EL (cell line): ENCODE data around the gene RPUSD1.
A peak's percentile ranks its signal among the peaks of the same experiment; 100 is the strongest.

Experiments used
- DNase-seq: peaks from one replicate; pipeline ENCODE4 v3.0.0-alpha.2; 2016

Gene RPUSD1

DNA sequence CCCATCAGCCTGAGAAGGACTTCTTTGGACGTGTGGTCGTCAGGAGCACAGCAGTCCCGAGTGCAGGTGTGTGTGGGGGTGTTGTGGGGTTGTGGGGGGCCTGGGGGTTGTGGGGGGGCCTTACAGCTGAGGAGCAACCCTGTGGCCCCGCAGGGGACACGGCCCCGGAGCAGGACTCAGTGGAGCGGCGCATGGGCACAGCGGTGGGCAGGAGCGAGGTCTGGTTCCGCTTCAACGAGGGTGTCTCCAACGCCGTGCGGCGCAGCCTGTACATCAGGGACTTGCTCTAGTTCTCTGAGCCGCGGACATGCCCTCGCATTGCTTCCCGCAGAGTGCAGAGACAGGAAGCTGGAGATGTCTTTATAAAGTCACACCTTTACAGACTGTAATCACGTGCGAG is 9.5 kb upstream of the RPUSD1 start:
- DNase-seq: no peak

DNA sequence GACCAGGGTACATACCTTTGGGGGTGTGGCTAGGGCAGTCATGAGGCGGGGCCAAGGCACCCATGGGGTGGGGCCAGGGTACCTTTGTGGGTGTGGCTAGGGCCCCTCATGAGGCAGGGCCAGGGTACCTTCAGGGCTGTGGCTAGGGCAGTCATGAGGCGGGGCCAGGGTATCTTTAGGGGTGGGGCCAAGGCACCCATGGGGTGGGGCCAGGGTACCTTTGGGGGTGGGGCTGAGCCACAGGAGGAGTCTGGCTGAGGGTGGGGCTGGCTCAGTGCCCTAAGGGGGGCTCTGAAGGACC is 8.9 kb upstream of the RPUSD1 start:
- DNase-seq: no peak

DNA sequence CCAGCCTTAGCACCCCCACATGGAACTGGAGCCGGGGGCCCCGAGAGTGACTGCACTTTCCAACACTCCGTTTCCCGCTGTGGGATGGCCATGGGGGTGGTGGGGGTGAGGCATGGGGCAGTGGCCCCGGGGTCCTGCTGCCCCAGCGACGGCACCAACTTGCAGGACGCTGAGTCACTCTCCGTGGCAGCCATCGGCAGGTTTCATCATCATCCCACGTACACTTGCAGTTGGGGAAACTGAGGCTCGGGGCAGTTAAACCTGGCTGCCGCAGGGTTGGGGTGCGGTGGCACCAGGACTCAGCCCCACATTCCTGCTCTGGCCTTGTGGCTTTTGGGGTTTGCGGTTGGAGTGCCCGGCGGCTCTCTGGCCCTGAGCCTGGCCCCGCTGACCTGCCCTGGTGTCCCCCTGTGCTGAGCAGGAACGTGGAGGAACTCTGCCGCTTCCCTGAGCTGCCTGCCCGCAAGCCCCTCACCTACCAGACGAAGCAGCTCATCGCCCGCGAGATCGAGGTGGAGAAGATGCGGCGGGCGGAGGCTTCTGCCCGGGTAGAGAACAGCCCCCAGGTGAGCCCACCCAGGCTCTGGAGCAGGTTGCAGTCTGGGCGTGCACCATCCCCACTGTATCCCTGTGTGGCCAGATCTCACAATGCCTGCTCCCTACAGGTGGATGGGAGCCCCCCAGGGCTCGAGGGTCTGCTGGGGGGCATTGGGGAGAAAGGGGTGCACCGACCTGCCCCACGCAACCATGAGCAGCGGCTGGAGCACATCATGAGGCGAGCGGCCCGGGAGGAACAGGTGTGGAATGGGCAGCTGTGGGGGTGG is 8.3 kb upstream of the RPUSD1 start:
- DNase-seq: no peak

DNA sequence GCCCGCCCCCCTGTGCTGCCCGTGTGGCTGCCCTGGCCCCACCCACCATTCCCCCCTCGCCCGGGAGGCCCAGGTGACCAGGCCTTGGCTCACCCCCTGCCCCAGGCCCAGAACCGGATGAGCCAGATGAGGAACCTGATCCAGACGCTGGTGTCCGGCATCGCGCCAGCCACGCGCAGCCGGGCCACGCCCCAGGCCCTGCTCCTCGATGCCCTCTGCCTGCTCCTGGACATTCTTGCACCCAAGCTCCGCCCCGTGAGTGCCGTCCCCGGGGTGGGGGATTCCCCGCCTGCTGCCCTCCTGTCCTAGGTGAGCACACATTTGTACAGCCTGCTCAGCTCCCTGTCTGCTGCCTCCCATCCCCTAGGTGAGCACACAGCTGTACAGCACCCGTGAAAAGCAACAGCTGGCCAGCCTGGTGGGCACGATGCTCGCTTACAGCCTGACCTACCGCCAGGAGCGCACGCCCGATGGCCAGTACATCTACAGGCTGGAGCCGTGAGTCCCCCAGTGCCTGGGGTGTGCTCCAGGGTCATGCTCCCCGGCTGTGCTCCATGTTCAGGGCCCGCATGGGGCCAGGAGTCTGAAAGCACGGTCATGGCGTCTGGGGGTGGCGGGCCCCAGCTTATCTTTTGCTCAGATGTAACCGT is 7.5 kb upstream of the RPUSD1 start:
- no peak for DNase-seq

DNA sequence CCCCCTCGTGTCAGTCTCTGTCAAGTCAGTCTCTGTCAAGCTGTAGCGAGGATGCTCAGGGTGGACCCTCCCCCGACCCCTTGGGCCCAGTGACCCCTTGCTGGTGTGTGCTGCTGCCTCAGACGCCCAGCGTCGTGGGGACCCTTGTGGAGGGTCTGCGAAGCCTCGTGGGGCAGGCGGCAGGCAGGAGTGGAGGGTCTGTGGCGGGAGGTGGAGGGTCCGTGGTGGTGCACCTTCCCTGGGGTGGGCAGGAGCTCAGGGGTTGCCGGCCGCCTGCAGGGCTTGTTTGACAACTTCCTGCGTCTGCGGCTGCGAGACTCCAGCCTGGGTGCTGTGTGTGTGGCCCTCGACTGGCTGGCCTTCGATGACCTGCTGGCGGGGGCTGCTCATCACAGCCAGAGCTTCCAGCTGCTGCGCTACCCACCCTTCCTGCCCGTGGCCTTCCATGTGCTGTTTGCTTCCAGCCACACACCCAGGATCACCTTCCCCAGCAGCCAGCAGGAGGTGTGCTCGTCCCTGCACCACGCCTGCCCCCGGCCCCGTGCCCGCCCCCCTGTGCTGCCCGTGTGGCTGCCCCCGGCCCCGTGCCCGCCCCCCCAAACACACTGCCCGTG is 6.8 kb upstream of the RPUSD1 start:
- DNase-seq: no peak

DNA sequence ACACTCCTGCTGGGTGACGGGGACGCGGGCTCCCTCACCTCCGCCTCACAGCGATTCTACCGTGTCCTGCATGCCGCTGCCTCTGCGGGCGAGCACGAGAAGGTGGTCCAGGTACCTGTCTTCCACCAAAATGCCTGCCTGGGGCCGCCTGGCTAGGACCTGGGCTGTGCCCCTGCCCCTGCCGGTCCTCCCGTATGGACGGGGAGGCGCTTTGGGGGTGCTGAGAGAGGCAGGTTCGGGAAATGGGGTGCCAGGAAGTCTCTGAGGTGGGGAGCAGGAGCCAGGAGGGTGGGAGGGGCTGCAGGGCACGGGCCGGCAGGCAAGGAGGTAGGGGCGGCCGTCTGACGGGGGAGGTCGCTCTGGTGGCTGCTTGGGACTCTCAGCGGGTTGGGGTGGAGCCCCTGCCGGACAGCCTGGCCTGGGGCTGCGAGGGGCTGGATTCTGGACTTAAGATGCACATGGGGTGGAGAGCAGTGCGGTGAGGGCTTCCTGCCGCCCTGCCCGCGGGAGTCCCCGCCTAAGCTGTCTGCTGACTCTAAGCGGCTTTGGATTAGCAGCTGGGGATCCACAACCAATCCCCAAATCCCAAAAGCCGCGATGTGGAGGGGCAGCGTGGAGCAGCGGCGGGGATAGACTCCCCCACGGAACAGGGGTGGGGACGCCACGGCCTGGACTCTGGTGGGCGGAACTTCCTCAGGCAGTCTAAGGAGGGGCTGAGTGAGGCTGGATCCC is 6.1 kb upstream of the RPUSD1 start:
- no peak for DNase-seq

DNA sequence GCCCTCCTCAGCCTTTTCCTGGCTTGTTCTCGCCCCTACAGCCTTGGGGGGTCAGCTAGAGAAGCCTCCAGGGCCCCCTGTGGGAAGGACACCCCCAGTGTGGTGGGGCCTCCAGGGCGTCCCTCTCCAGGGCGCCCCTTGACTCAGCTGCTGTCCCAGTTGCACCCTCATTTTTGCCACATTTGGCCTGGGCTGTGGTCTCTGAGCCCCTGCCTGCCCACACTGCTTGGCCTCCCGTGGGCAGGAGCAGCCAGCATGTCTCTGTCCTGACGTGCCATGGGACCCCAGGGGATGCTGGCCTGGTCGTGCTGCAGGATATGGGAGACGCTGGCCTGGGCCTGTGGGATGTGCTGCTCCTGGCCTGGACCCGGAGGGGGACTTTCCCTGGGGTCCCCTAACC is 5.2 kb upstream of the RPUSD1 start:
- no peak for DNase-seq

DNA sequence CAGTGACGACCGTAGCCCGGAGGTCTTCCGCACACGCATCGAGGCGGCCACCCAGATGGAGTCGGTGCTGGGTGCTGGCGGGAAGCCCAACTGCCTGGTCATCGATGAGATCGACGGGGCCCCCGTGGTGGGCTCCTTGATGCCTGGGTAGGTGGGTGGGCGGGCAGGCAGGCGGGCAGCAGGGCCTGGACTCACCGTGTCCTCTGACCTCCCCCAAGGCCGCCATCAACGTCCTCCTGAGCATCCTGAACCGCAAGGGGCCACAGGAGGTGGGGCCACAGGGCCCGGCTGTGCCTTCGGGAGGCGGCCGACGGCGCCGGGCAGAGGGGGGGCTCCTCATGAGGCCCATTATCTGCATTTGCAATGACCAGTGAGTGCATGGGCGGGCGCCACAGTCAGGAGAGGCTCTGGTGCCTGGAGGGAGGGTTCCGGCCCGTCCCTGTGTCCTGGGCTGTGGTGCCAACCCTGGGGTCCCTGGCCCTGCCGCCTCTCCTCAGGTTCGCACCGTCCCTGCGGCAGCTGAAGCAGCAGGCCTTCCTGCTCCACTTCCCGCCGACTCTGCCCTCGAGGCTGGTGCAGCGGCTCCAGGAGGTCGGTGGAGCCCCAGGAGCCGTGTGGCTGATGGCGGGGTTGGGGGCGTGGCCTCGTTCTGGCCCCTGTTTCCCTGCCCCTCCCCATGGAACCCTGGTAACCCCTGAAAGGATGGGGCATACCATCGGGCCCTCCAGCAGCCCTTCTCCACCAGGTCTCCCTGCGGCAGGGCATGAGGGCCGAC is 4.2 kb upstream of the RPUSD1 start:
- DNase-seq: no peak

DNA sequence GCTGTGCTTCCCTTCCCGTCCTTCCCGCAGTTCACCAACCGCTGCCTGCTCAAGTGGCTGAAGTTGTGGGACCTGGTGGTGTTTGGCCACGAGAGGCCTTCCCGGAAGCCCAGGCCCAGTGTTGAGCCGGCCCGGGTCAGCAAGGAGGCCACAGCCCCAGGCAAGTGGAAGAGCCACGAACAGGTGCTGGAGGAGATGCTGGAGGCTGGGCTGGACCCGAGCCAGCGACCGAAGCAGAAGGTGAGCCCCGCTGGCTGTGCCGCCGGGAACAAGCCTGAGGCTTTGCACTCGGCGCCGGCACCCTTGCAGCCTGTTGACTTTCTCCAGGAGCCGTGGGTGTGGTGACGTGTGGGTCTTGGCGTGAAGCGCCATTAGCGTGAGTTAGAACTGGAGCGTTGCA is 3.0 kb upstream of the RPUSD1 start:
- no peak for DNase-seq

DNA sequence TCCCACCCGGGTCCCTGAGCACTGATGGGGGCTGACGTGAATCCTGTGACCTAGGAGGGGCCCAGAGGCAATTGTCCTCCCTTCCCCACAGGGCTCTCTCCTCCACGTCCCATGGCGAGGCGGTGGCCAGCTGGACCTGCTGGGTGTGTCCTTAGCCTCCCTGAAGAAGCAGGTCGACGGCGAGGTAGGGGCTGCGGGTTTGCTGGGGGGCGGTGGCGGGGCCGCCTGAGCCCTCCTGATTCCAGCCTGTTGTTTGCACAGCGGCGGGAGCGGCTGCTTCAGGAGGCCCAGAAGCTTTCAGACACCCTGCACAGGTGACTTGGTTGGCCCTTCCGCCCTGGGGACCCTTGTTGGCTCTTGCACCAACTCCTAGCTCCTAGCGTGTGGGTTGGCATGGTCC is 1.9 kb upstream of the RPUSD1 start:
- no peak for DNase-seq

DNA sequence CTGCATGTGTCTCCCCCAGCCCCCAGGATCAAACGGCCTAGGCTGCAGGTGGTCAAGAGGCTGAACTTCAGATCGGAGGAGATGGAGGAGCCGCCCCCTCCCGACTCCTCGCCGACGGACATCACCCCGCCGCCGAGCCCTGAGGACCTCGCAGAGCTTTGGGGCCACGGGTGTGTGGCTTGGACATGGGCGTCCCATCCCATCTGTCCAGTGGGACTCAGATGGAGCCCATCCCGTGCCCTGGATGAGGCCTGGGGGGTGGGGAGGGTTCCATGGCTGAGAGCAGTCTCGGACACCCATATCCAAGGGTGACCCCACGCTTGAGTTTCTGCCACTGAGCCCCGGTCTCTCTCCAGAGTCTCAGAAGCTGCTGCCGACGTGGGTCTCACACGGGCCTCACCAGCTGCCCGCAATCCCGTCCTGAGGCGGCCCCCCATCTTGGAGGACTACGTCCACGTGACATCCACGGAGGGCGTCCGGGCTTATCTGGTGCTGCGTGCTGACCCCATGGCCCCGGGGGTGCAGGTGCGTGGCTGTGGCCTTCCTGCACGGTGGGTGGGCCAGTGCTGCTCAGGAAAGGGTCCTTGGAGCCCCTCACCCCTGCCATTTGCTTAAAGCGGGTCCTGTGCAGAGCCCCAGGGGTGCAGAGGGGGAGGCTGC is 1.1 kb upstream of the RPUSD1 start:
- no peak for DNase-seq

DNA sequence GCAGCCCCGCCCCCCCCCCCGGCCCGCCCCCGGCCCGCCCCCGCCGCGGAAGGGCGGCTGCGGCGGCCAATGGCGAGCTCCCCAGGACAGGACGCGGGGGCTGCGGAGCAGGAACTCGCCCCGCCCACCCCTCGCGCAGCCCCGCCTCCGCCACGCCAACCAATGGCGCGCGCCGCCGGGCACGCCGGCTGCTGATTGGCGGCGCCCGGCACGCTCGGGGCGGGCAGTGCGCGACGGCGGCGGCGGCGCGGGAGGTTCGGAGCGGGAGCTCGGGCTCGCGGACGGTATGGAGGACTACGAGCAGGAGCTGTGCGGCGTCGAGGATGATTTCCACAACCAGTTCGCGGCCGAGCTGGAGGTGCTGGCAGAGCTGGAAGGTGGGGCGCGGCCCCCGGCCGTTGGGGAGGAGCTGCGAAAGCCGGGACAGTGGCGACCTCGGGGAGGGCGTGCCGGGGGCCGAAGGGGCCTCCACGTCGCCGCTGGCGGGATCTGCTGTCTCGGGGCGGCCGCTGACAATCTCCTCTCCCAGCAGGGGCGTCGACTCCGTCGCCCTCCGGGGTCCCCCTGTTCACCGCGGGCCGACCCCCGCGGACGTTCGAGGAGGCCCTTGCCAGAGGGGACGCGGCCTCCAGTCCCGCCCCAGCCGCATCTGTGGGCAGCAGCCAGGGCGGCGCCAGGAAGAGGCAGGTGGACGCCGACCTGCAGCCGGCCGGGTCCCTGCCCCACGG is 382 bp upstream of the RPUSD1 start, which contains the start of gene CHTF18:
CHTF18 (plus strand) TSS at position 222 of the 728 bp plus-strand sequence; CDS start at position 287, 65 bp downstream.
- DNase-seq: peak; percentile 90

DNA sequence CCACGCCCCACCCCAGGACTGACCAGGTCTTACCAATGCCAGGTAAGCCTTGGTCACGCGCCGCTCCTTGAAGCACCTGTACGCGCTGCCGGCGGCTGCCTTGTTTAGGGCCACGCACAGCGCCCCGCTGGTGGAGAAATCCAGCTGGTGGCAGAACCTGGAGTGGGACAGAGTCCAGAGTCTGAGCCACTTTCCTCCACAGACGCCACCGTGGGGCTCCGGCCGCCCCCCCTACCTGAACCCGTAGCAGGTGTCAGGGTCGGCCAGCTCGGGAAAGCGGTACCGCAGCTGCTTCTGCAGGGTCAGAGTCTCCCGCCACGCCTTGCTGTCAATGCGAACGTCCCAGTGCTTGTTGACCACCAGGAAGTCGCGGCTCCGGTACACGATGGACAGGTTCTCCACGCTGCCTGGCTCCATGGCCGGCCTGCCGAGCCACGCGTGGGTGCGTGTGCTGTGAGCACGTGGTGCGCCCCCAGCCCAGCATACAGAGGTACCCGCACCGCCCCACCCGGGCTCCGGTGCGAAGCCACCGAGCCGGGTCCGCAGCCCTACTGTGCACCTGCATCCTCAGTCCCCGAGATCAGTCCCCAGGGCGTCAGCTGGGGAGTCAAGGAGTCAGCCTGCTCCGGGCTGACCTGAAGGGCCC is 737 bp downstream of the RPUSD1 start:
- DNase-seq: no peak

DNA sequence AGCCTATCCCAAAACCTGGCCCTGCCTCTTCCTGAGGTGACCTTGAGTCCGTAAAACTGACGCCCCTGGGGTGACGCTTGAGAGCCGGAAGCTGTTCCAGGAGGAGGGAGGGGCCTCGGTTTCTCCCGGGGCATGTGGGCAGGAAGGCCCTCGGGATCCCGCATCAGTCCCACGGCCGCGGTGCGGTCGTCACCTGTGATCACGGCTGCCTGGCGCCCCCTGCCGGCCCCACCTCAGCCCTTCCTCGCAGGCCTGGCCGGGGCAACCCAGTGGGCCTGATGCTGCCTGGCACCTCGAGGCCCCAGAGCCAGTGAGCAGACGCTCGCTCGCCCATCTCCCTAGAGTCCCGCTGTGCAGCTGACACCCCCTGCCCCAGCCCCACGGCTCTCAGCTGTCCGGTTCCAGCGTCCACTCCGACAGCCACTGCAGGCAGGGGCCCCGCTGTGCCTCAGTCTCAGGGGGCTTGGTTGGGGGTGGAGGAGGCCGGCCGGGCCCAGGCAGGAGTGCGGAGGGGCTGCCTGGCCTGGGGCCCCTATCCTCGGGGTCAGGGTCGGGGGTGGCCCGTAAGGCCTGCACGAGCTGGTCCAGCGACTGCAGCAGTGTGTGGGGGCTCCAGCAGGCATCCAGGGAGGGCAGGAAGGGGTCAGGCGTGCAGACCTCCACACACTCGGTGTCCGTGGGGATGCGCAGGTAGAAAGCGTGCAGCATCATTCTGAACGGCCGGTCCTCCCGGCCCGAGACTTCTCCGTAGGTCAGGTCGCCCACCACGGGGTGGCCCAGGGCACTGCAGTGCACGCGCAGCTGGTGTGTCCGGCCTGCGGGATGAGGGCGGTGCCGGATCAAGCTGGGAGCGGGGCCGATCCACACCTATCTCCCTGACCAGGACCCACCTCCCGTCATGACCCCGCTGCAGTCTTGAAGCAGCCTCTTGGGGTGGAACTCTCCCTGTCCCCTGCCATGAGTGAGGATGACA is 2.3 kb downstream of the RPUSD1 start:
- DNase-seq: peak; percentile 60

DNA sequence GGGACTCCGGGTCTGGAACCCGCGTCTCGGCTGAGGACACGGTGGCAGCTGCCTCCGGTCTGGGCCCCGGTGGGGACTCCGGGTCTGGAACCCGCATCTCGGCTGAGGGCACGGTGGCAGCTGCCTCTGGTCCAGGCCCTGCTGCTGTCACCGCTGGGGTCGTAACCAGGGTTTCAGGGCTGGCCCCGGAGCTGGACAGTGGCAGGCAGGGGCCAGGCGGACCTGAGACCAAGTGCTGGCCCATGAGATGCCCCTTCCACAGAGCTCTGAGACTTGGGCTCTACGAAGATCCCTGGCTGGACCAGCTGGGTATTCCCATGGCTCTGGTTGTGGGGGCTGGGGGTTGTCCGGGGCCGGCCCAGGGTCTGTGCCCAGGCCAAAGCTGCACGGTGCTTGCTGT is 3.8 kb downstream of the RPUSD1 start:
- no peak for DNase-seq

DNA sequence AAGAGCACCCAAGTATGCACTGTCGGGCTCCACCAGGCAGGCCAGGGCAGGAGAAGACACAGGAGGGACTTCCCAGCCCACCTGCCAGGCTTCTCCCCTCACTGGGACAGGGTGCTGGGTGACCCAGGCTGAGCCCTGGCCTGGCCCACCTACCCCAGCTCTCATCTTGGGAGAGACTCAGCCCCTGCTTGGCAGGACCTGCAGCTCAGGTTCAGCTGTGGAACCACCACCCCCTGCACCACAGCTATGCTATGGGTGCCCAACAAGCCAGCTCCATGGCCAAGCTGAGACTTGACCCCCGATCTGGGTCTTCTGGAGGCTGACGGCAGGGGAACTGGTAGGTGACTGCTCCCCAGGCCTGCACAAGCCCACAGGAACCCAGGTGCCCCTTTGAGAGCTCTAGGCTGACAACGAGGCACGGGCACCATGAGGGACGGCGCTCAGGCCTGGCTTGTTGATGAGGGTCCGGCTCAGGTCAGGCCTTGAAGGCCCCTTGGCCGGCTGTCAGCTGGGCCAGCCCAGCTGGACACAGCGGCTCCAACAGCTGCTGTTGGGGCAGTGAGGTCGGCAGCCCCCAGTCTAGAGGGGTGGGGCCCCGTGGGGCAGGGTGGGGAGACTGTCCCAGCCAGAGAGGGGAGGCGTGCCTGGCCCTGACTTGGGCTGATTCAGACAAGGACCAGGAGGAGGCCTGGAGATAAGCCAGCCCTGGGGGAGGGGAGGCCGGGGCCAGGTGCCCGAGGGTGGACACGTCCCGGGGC is 4.6 kb downstream of the RPUSD1 start:
- DNase-seq: no peak

DNA sequence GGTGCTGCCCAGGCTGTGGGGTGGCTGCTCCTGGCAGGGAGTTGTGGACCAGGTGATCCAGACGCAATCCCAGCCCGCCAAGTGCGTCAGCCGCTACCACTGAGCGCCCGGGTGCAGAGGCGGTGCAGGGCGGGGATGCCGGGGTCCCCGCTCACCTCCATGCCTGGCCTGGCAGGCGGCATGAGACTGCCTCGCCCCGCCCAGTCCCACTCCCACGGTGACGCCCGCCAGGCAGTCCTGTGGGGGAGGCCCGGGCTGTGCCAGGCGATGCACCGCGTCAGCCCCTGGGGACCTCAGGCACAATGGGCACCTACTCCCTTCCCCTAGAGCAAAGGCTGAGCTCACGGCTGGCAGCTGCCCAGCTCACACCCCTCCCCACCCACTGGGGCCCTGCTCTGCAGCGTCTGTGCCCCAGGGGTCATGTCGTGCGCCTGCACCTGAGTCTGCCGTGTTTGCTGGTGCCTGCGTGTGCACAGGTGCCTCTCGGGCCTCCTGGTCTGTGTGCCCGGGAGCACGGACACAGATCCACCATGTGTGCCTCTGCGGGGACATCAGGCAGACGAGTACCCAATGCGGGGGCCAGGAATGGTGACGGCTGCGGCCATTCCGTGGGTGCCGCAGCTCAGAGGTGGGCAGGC is 5.3 kb downstream of the RPUSD1 start:
- no peak for DNase-seq

DNA sequence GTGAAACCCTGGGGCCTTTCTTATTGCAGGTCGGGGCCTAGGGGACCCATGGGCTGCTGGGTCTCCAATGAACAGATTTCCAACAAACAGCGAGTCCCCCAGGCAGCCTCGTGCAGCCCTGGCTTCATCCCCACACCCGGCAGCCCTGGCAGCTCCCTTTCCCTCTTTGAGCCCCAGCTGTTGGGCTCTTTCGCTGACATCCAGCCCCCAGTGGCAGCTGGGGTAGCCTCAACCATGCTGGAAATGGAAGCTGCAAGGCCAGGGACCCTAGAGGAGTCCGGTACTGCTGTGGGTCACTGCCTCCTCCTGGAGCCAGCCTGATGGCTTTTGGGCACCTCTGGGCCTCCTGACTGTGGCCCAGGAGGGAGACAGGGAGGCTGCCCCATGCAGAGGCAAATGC is 5.9 kb downstream of the RPUSD1 start:
- no peak for DNase-seq
